Skeletal muscle tissue (tissue), 4 donors: Measurements from ENCODE around the gene PPP4R4. TPM values are rescaled to one million over a fixed set of nuclear protein-coding genes. Genes with fewer than 3 reads are reported as not detected.
"Not testable (repeated sequence)": the region's sequence is repeated elsewhere in the genome, so short reads cannot be mapped to it uniquely, and the experiment has no call there.

Experiments
- H3K27ac ChIP-seq: one replicate; pipeline ENCODE4 v1.7.0; 2013; ENCODE audit warnings: mild to moderate bottlenecking, low read depth, low read length, inconsistent platforms
- H3K27me3 ChIP-seq, 3 donors: one replicate each; pipeline ENCODE4 v1.7.0; 2013; ENCODE audit warnings: low read length in 3 of 3; ENCODE audit not compliant: control insufficient read depth in 3 of 3, insufficient read depth in 3 of 3
- H3K36me3 ChIP-seq, 3 donors: one replicate each; pipeline ENCODE4 v1.7.0; 2013; ENCODE audit warnings: low read length in 3 of 3; ENCODE audit not compliant: control insufficient read depth in 3 of 3, insufficient read depth in 3 of 3
- H3K4me1 ChIP-seq, 3 donors: one replicate each; pipeline ENCODE4 v1.7.0; 2013; ENCODE audit warnings: low read length in 3 of 3, mild to moderate bottlenecking in 3 of 3; ENCODE audit not compliant: control insufficient read depth in 3 of 3, insufficient read depth in 3 of 3
- H3K4me3 ChIP-seq, 3 donors: one replicate each; pipeline ENCODE4 v1.7.0; 2013; ENCODE audit warnings: low read length in 3 of 3
- H3K9ac ChIP-seq, 3 donors: one replicate each; pipeline ENCODE4 v1.7.0; 2013; ENCODE audit warnings: low read length in 3 of 3, mild to moderate bottlenecking in 3 of 3, moderate library complexity in 2 of 3, low read depth in 1 of 3
- H3K9me3 ChIP-seq, 3 donors: one replicate each; pipeline ENCODE4 v1.7.0; 2013; ENCODE audit warnings: low read length in 3 of 3; ENCODE audit not compliant: control insufficient read depth in 3 of 3
- total RNA-seq: library from RNA; depleted of rRNA; stranded (reverse); fragments of >200 nt; gene quantifications from one replicate; pipeline ENCODE4 v1.2.3, GENCODE V29; 2014
- donor health status: Osteomylitis.

The PPP4R4 gene
- total RNA-seq, 1 donor from 2014 or later = 0.52 TPM

DNA sequence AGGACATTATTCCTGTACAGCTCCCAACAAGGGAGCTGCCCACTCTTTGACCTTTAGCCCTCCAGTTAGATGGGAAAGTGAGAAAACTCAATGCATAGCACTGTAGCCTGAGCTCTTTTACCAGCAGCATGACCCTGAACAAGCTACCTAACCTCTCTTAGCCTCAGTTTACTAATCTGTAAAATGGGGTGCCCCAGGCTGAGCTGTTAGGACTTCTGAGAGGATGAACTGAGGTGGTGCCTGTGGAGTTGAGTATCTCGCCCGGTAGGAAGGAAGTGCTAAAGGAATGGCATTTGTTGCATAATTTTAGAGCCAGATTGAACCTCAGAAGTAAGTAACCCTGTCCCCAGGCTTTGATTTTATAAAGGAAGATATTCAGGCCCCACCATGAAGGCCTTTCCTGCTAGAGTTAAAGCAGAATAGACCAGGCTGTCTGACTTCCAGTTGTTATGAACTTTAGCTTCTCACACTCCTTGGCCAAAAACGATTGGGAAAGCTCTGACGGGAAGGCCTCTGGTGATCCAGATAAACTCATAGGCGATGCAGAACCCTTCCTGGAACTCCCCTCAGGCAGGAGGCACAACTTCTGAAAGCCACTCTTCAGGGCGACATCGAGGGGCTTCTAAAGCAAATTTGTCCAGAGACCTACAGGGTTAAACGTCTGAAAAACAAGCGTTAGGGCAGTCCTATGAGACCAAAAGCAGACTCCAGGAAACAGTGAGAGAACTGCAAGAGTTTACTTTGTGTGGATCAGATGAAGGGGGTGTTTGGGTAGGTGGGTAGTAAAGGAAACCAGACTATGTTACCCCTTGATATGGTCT lies 121.4 kb downstream of the PPP4R4 start:
- Histone ChIP-seq H3K27me3 (no peaks in the 10 kb centered on the region), H3K9ac (no peak overlapping the region), H3K36me3 (no peaks in the 10 kb centered on the region), H3K9me3 (peaks cover 0 to 3% (median 0%) of the 10 kb centered on the region in 3 donors), H3K27ac (no peak overlapping the region), H3K4me3 (no peak overlapping the region), H3K4me1 (no peaks in the 10 kb centered on the region)

DNA sequence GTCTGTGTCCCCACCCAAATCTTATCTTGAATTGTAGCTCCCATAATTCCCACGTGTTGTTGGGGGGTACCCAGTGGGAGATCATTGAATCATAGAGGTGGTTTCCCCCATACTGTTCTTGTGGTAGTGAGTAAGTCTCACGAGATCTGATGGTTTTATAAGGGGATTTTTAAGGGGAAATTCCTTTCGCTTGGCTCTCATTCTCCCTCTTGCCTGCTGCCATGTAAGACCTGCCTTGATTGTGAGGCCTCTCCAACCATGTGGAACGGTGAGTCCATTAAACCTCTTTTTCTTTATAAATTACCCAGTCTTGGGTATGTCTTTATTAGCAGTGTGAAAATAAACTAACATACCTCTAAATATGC lies 122.0 kb downstream of the PPP4R4 start:
- H3K4me1 ChIP-seq, H3K9me3 ChIP-seq, H3K27me3 ChIP-seq, H3K9ac ChIP-seq, H3K36me3 ChIP-seq, H3K27ac ChIP-seq, H3K4me3 ChIP-seq: not testable (repeated sequence)

DNA sequence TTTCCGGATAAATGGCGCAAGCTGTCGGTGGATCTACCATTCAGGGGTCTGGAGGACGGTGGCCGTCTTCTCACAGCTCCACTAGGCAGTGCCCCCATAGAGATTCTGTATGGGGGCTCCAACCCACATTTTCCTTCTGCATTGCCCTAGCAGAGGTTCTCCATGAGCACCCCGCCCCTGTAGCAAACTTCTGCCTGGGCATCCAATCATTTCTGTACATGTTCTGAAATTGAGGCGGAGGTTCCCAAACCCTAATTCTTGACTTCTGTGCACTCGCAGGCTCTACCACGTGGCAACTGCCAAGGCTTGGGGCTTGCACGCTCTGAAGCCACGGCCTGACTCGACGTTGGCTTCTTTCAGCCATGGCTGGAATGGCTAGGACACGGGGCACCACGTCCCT lies 124.0 kb downstream of the PPP4R4 start:
- Histone ChIP-seq H3K27me3 (no peaks in the 10 kb centered on the region), H3K9me3 (peaks cover 0 to 3% (median 0%) of the 10 kb centered on the region in 3 donors), H3K27ac (no peak overlapping the region), H3K36me3 (no peaks in the 10 kb centered on the region), H3K9ac (no peak overlapping the region), H3K4me1 (no peaks in the 10 kb centered on the region), H3K4me3 (no peak overlapping the region)

DNA sequence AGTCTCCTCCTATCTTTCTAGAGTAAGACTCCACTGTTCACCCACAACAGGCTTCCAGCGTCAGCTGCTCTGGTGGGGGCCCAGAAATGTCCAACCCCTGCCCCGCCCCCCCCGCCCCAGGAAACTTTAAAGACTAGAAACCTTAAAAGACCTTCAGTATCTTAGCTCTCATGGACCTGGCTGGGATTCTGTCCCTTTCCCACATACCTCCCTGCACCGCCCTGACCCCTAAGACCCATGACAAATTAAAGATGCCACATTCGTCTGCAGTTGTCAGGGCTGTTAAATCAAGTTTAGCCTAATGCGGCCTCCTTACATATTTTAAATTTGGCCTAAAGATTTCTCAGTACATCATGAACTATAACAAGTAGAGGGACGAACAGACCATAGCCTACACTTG lies 129.0 kb downstream of the PPP4R4 start:
- no peak overlapping the region for H3K4me3 ChIP-seq
- no peak overlapping the region for H3K9ac ChIP-seq
- peaks cover 0 to 2% (median 0%) of the 10 kb centered on the region in 3 donors for H3K27me3 ChIP-seq
- H3K4me1 ChIP-seq = no peaks in the 10 kb centered on the region
- H3K9me3 ChIP-seq = peaks cover 2 to 3% (median 3%) of the 10 kb centered on the region in 3 donors
- H3K36me3 ChIP-seq = no peaks in the 10 kb centered on the region
- H3K27ac ChIP-seq = no peak overlapping the region

DNA sequence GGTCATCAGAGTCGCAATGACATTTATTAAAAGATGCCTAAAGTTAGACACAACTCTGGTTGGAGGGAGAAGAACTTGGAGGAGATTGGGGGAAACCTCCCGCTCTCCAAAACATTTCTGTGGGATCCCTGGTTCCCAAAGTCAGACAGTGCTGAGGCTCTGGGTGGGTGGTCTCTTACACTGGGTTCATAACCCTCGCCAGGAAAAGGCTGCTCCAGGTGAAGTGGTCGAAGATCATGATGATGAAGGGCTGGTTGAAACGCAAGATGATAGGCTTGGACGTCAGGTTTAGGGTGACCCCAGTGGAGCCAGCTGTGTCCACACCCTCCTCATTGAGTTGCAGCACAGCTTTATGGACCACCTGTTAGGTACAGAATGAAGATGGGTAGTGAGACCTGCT lies 130.1 kb downstream of the PPP4R4 start:
- H3K27me3 ChIP-seq = peaks cover 0 to 2% (median 0%) of the 10 kb centered on the region in 3 donors
- no peak overlapping the region for H3K4me3 ChIP-seq
- no peaks in the 10 kb centered on the region for H3K36me3 ChIP-seq
- peaks cover 4 to 8% (median 6%) of the 10 kb centered on the region in 3 donors for H3K9me3 ChIP-seq
- H3K4me1 ChIP-seq = no peaks in the 10 kb centered on the region
- H3K27ac ChIP-seq = no peak overlapping the region
- no peak overlapping the region for H3K9ac ChIP-seq

DNA sequence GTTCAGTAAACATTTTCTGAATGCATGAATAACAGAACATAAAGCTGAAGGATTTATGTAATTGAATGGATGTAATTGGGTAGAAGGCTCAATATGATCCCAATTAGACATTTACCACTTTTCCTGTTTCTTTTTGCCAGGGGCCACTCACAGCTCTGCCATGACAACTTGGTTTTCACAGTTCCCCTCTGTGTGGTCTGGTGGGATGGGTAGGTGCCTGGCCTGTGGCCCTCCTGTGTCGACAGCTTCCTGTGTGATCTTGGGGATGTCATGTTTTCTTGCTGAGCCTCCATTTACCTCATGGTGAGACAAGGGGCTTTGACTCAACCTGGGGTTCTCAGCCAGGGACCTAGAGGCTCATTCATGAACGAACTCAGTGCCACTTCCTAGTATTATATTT lies 131.5 kb downstream of the PPP4R4 start:
- Histone ChIP-seq H3K9me3 (peaks cover 8 to 10% (median 10%) of the 10 kb centered on the region in 3 donors), H3K9ac (no peak overlapping the region), H3K27ac (no peak overlapping the region), H3K4me3 (no peak overlapping the region), H3K4me1 (no peaks in the 10 kb centered on the region), H3K36me3 (no peaks in the 10 kb centered on the region), H3K27me3 (peaks cover 0 to 2% (median 0%) of the 10 kb centered on the region in 3 donors)

DNA sequence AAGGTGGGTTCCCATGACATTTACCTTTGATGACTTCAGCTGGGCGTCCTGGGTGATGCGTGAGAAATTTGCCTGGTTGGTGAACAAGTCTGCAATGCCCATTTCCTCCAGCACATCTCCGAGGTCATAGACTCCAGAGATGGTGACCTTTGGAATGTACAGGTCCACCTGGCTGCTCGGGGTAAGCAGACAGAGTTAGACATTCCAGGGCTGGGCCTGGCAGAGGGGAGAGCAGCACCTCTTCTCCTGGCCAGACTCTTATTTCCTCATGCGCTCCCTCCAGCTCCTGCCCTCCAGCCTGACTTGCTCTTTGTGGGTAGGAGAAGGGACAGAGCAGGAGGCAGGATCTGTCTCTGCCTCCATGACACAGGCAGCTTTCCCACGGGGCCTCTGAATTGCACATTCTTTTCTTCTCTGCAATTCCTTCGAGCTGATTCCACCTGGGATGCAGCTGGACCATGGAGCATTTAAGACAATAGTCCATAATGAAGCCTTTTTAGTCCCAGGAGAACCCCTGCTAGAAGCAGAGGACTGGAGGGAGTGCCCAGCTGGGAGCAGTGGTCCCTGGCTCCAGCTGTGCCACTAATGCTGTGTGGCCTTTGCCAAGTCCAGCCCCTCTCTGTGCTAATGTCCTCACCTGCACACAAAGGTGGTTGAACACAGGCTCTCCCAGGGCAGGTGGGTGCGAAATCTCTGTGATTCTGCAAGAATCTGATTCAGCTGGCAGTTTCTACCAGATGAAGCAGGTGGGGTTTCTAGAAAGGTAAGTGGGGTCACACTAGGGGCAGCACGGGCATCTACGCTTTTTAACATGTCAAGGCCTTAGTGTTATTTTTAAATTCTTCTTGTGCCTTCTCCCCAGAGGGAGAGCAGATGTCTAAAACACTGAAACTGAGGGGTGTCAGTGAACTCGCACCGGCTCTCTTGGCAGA lies 132.2 kb downstream of the PPP4R4 start:
- Histone ChIP-seq H3K4me3 (no peak overlapping the region), H3K27me3 (peaks cover 0 to 2% (median 0%) of the 10 kb centered on the region in 3 donors), H3K9ac (no peak overlapping the region), H3K9me3 (peaks cover 8 to 10% (median 10%) of the 10 kb centered on the region in 3 donors), H3K27ac (no peak overlapping the region), H3K4me1 (no peaks in the 10 kb centered on the region), H3K36me3 (no peaks in the 10 kb centered on the region)

DNA sequence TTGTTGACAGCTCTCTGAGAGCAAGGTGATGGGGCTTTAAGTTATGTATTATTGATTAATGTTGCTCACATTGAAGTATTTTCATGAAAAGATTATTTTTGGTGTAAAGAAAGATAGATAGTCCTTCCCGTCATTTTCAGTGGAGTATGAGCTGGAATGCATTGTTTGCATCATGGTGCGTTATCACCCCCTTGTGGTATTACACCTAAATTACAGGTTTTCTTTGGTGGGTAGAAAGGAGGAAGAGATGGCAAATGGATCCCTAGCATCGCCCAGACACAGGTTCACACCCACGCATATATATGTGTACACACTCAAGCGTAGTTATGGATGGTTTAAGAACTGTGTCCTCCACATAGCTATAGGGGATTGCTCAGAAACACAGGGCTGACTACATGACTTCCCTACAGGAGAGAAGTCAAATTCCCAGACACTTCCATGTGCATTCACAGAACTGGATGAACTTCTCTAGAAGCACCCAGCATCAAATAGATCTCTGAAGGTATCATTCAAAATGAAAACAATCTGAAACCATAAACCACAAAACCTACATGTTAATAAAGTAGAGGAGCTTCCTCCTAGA lies 133.4 kb downstream of the PPP4R4 start:
- no peak overlapping the region for H3K27ac ChIP-seq
- no peak overlapping the region for H3K9ac ChIP-seq
- H3K27me3 ChIP-seq = peaks cover 0 to 2% (median 0%) of the 10 kb centered on the region in 3 donors
- H3K4me1 ChIP-seq = no peaks in the 10 kb centered on the region
- no peak overlapping the region for H3K4me3 ChIP-seq
- no peaks in the 10 kb centered on the region for H3K36me3 ChIP-seq
- peaks cover 8 to 10% (median 10%) of the 10 kb centered on the region in 3 donors for H3K9me3 ChIP-seq

DNA sequence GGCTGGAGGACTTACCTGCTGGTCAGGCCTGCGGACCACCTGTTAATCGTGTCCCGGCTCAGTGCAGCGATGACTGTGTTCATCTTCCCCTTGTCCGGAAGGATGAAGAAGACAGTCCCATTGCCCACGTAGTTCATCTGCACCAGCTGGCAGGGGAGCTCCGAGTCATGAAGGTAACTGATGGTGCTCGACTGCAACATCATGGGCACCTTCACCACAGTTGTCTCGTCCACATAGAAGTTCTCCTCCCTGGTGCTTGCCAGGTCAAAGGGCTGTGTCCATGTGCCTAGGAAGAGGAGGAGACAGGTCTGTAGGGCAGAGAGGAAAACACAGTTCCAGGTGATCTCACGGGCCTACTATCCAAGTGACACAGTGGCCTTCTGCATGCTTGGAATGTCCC lies 135.6 kb downstream of the PPP4R4 start:
- Histone ChIP-seq H3K36me3 (no peaks in the 10 kb centered on the region), H3K27ac (no peak overlapping the region), H3K4me1 (no peaks in the 10 kb centered on the region), H3K27me3 (peaks cover 0 to 2% (median 0%) of the 10 kb centered on the region in 3 donors), H3K9ac (no peak overlapping the region), H3K9me3 (peaks cover 8 to 10% (median 10%) of the 10 kb centered on the region in 3 donors), H3K4me3 (no peak overlapping the region)
